NCI-H2171 treated with DMSO at 0.1 percent for 48 hours (cell line): ENCODE results near the gene FBXO7.
A peak's percentile ranks its signal among the peaks of the same experiment; 100 is the strongest.

Experiments used
- DNase-seq: peaks from one replicate; lab custom pipeline; 2025; lab: John Stamatoyannopoulos, UW

FBXO7 gene

GRCh38 chr22:32490279-32490678 is 15.7 kb downstream of the FBXO7 start:
- DNase-seq = no peak

DNA sequence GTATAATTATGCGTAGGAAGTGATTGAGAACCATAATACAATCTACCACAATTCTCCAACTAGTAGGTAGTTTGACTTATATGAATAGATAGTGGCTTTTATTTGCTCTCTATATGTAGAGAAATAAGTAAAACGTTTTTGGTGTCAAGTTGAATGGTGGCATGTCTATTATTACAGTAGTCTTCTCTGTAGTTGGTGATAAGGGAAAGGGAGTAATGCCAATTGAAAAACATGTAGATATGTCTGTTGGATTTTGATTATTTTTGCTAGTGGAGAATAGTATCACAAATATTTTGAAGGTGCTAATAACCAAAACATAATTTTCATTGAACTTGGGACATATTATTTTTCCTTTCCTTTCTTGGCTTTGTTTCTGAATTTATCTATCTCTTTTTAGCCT is 17.5 kb downstream of the FBXO7 start:
- DNase-seq = no peak

- no peak for DNase-seq
These were observed 18.9 kb downstream of the FBXO7 start for GRCh38 chr22:32493551-32493950.

DNA sequence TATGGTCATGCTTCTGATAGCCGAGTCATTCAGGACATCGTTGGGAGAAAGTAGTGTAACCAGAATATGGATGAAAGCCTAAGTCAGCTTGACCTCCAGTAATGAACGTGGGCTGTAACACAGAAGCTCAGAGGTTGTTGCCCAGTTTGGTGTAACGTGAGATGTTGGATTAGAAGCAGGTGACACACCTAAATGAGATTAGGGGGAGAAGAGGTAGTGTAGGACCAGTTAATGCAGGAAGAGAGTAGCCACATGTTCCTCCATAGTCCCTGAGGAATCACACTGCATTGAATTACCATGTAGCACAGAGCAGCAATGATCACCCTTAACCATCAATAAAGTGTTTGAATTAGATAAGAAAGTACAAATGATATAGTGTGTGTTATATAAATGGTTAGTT is 20.4 kb downstream of the FBXO7 start:
- peak; percentile 5 for DNase-seq

DNA sequence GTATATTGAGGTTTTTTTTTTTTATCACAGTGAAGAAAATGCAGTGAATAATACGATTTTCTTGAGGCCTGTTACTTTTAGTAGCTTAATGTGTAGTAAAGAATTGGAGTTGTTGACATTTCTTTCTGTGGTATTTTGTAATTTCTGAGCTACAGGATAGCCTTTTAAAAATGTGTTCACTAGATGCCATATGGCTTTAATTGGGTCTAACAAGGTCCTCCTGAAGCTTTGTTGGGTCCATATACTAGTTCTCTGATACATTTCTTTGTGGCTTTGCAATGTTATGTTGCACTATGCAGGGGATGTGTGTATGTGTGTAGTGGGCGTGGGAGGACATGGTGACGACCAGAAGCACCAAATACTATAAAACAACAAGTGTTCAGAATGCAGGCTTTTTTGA is 25.1 kb downstream of the FBXO7 start:
- no peak for DNase-seq

- no peak for DNase-seq
These were observed 27.5 kb downstream of the FBXO7 start for GRCh38 chr22:32501836-32502752.

GRCh38 chr22:32509045-32509444 is 34.4 kb downstream of the FBXO7 start:
- no peak for DNase-seq

DNA sequence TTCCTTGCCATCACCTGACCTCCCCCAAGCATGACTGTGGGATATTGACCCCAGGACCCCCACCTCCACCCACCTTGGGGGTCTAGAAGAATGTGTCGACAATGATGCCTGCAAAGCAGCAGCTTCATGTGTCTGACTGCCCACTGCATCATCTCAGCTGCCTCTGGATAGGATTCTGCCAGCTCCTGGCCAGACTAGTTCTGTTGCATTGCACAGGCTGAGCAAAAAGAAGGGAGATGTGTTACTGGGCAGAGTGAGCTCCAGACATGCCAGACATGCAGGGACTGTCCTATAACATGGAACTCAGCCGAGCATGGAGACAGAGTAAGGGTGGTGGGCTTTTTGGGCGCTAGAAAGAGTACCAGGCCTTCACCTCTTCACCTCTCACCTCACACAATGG is 36.7 kb downstream of the FBXO7 start:
- DNase-seq = no peak

DNA sequence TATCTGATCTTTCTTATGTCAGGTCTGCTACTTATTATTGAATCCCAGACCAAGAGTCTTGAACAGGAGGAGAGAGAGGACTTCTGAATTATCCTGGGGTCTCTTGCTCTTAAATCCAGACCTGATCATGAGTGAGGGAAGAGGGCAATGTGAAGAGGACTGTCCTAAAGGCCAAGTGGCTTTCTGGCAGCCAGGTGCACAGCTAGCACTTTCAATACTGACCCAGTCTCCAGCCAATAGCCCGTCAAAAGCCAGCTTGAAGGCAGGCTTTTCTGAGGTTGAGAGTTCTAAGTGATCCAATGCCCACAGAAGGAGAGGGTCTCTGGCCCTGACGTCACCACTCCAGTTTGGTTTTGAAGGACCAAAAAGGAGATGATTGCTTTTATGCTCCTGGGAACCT is 37.2 kb downstream of the FBXO7 start:
- no peak for DNase-seq

GRCh38 chr22:32512267-32512982 is 37.8 kb downstream of the FBXO7 start:
- DNase-seq = no peak

GRCh38 chr22:32515084-32515483 is 40.5 kb downstream of the FBXO7 start:
- no peak for DNase-seq

DNA sequence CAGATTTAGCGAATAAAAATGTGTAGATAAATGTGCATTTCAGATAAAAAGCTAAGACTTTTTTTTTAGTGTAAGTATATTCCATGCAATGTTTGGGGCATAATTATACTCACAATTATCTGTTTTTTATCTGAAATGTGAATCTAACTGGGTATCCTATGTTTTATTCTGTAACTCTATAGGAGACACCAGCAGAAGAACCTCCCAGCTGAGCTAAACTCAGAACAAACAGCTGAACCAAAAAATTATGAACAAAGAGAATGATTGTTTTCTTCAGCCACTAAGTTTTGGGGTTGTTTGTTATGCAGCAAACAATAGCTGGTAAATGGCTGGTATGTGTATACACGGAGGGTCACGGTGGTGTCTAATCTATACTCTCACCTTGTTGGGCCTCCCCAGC is 42.9 kb downstream of the FBXO7 start:
- DNase-seq = no peak

DNA sequence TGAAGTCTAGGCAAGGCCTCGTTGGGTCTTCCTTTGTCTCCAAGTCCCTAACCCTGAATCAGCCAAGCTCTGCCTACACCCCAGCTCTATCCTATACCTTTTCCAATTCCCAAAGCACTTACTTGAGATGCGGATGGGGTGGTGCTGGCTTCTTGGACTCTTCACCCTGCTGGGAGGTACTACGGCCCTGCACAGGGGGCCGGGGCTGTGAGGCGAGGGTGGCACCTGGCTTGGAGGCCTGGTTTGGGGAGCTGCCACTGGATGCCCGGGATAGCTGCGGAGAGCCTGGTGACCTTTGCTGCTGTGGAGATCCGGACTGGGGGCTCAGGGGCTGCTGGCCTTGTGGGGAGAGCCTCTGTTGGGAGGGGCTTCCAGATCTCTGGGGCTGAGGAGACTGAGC is 43.3 kb downstream of the FBXO7 start:
- DNase-seq = no peak

- DNase-seq = no peak
These were observed 43.8 kb downstream of the FBXO7 start for GRCh38 chr22:32518381-32518780.

- DNase-seq = peak; percentile 30
These were observed 44.2 kb downstream of the FBXO7 start for GRCh38 chr22:32518848-32519247.

GRCh38 chr22:32520612-32521011 is 46.0 kb downstream of the FBXO7 start:
- no peak for DNase-seq

DNA sequence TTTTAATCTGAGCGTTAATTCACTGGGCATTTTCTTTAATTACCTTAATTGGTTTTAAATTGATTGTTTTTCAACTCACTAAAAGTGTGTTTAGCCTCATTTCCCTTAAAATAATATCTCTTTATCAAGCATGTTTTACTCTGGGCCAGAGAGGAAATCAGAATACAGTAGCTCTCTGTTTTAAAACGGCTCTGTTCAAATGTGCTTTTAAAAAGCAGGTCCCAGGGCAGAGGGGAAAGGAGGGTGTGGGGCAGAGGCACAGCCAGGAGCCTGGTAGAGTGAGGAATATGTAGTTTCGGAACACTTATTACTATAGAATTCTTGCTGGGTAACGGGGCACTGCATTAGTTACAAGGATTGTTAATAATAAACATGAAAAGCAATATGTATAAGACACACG is 47.6 kb downstream of the FBXO7 start:
- DNase-seq = no peak

DNA sequence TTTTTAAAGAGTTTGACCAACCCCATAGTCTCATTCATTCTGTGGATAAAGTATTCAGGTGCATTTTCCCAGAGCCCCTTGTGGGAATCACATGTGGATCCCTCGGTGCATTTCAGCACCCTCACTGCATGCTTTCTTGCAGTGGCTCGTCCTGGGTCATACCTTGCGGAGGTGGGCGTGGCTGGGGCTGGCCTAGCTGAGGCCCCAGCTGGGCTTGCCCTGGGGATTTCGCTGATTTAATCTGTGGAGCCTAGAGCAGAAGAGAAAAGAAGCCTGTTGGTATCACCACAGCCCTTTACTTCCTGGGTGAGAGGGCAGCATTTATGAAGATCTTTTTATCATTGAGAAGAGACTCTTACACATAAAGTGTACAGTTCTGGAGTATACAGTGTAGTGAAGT is 53.1 kb downstream of the FBXO7 start:
- no peak for DNase-seq

DNA sequence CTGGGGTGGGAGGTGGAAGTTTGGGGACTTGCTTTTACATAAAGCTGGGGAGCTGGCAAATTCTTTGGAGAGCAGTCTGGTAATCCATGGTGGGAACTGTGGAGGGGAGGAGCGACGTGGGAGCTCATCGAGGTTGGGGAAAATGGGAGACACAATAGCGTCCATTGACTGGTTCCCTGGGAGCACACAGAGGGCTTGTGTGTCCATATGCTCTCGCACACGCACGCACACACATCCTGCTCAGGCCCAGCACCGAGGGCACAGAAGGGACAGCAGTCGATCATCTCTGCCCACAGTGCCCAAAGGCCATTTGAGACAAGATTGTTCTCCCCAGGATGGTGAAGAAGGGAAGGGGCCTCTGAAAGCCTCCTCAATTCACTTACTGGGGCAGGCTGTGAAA is 53.7 kb downstream of the FBXO7 start:
- DNase-seq = no peak

DNA sequence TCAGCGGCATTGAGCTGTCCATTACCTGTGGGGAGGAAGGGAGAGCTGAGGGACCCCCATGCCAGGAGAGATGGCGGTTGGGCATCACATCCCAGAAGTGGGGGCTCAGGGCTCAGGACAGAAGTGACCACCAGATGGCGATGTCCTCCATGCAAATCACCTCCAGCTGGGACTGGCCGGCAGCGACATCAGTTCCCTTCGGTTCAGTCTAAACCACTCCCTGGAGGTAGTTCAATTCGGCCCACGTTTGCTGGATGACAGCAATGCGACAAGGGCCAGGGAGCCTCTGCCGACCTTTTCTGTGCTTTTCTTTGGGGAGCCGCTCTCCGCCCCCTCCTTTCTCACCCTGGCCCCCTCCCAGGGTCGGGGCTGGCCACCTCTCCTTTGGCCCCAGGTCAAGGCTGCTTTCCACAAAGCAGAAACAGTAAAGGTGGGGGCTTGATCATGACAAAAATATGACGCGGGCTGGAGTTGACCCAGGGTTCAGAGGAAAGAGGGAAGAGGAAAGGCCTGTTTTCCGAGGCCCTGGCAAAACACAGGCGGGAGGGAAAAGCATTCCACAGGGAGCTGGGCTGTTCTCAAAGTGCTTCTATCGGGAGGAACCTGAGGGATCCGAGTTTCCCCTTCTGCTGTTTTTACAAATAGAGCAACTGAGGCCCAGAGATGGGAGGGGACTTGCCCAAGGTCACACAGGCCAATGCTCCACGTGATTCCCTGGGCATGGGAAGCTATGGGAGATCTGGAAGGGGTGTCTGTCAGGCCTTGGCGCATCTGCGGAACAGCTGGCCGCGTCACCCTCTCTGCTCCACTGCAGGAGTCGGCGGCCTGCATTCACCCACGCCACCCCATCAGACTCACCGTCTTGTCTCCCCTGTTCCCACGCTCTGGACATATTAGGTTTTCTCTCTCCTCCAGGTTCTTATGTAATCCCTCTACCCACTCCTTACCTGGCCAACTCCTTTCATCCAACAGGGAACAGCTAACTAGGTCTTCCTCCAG is 54.7 kb downstream of the FBXO7 start:
- DNase-seq = peak; percentile 47

GRCh38 chr22:32531228-32531627 is 56.6 kb downstream of the FBXO7 start:
- DNase-seq = no peak
